Activated effector memory CD4-positive, alpha-beta T cell treated with anti-CD3 and anti-CD28 coated beads, Interleukin-2, amount 50 U/mL, for 16 hours (primary cell): ENCODE measurements around the gene CHIC2.
A peak's percentile ranks its signal among the peaks of the same experiment; 100 is the strongest.
"Not testable (repeated sequence)": the region's sequence is repeated elsewhere in the genome, so short reads cannot be mapped to it uniquely, and the experiment has no call there.

Experiments used
- DNase-seq: peaks from one replicate; pipeline ENCODE4 v3.0.0-alpha.2; 2020

Gene CHIC2

GRCh38 chr4:54064317-54065111 lies at the start of gene CHIC2:
Gene CHIC2 (minus strand): TSS chr4:54064605. CDS start chr4:54064300, 305 bp downstream.
- DNase-seq: peak; percentile 98

- DNase-seq: not testable (repeated sequence)
Observed at GRCh38 chr4:54113206-54113605, 48.8 kb upstream of the CHIC2 start.

- DNase-seq: no peak
Observed at GRCh38 chr4:54110019-54110416, 45.6 kb upstream of the CHIC2 start.

- no peak for DNase-seq
Observed at GRCh38 chr4:54109241-54110018, 45.0 kb upstream of the CHIC2 start.

- no peak for DNase-seq
Observed at GRCh38 chr4:54107951-54108748, 43.7 kb upstream of the CHIC2 start.

- no peak for DNase-seq
Observed at GRCh38 chr4:54104907-54105306, 40.5 kb upstream of the CHIC2 start.

- DNase-seq: no peak
Observed at GRCh38 chr4:54103190-54103574, 38.8 kb upstream of the CHIC2 start.

GRCh38 chr4:54102531-54103106 lies 38.2 kb upstream of the CHIC2 start:
- no peak for DNase-seq

GRCh38 chr4:54101190-54102041 lies 37.0 kb upstream of the CHIC2 start:
- no peak for DNase-seq

- DNase-seq: no peak
Observed at GRCh38 chr4:54100595-54101189, 36.3 kb upstream of the CHIC2 start.

- DNase-seq: no peak
Observed at GRCh38 chr4:54099748-54100574, 35.6 kb upstream of the CHIC2 start, which contains the start of gene GSX2. Gene GSX2 (plus strand): TSS chr4:54100163. CDS start chr4:54100345, 182 bp downstream.

GRCh38 chr4:54099287-54099747 lies 34.9 kb upstream of the CHIC2 start:
- no peak for DNase-seq

GRCh38 chr4:54098375-54098774 lies 34.0 kb upstream of the CHIC2 start:
- DNase-seq: no peak

GRCh38 chr4:54097152-54097551 lies 32.7 kb upstream of the CHIC2 start:
- DNase-seq: no peak

GRCh38 chr4:54096295-54096962 lies 32.0 kb upstream of the CHIC2 start:
- no peak for DNase-seq

GRCh38 chr4:54095110-54095825 lies 30.9 kb upstream of the CHIC2 start:
- no peak for DNase-seq

- no peak for DNase-seq
Observed at GRCh38 chr4:54094451-54094850, 30.0 kb upstream of the CHIC2 start.

- DNase-seq: peak; percentile 69
Observed at GRCh38 chr4:54093324-54094240, 29.2 kb upstream of the CHIC2 start.
